Upper lobe of right lung (tissue), 1 donor: ENCODE measurements around the gene RNASE3. TPM values are rescaled to one million over a fixed set of nuclear protein-coding genes. Genes with fewer than 3 reads are reported as not detected.
A peak's percentile ranks its signal among the peaks of the same experiment; 100 is the strongest.
"Not testable (repeated sequence)": the region's sequence is repeated elsewhere in the genome, so short reads cannot be mapped to it uniquely, and the experiment has no call there.

Source experiments
- ATAC-seq: fragments of 200-7000 bp; cut with Tn5 transposase; one replicate; pipeline ENCODE4 v1.9.1; 2020; ENCODE audit warnings: mild to moderate bottlenecking, moderate library complexity
- DNase-seq: peaks from one replicate; pipeline ENCODE4 v3.0.0-alpha.2; 2020
- H3K27ac ChIP-seq: fragments of 200-600 bp; one replicate; pipeline ENCODE4 v1.8.0; 2022
- H3K27me3 ChIP-seq: fragments of 200-600 bp; one replicate; pipeline ENCODE4 v1.8.0; 2022; ENCODE audit warnings: mild to moderate bottlenecking
- H3K36me3 ChIP-seq: fragments of 200-600 bp; one replicate; pipeline ENCODE4 v1.8.0; 2022
- H3K4me1 ChIP-seq: fragments of 200-600 bp; one replicate; pipeline ENCODE4 v1.8.0; 2022
- H3K4me3 ChIP-seq: fragments of 200-600 bp; one replicate; pipeline ENCODE4 v1.8.0; 2022; ENCODE audit warnings: mild to moderate bottlenecking
- H3K9me3 ChIP-seq: fragments of 200-600 bp; one replicate; pipeline ENCODE4 v1.8.0; 2022
- intact Hi-C: fragments of 100-400 bp; cut with DNase I; formaldehyde crosslinking; loops from one replicate; pipeline ENCODE4 v1.11.0; 2022
- total RNA-seq: library from RNA; stranded (reverse); fragmentation: NEBNext Ultra II Directional; extraction: Animal tissue kit (Norgen Biotek cat#: 25700); gene quantifications from one replicate; pipeline ENCODE4 v1.2.1, GENCODE V29; 2021
- TF ChIP-seq, protein P1 (sequence below): fragments of 200-600 bp; IDR thresholded peaks from one replicate; pipeline ENCODE4 v1.8.0; 2022; ENCODE audit warnings: antibody characterized with exemption
- donor health status: DM: no; HTN: yes; CAD: no; lungs with severe emphysema.

The RNASE3 gene
- total RNA-seq, 1 donor from 2014 or later: not detected

DNA sequence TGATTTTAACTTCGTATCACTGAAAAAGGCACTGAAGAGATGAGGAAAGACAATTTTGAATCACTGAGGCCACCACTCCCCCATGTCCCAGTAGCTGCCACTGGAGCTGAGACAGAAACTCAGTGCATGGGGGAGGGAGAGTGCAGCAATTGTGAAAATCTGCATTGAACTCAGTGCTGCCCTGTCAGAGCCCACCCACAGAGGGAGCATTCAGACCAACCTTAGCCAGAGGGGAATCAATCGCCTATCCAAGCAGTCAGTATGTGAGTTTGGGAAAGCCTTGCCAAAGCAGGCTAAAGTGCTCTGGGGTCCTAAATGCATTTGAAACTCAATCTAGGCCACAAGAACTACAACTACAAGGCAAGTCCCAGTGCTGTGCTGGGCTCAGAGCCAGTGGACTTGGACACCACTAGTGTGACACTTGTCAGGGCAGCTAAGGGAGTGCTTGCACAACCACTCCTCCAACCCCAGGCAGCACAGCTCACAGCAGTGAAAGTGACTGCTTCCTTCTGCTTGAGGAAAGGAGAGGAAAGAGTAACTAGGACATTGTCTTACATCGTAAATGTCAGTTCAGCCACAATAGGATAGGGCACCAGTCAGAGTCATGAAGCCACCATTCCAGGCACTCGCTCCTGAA is 13.3 kb downstream of the RNASE3 start:
- ATAC-seq (peak; percentile 62), DNase-seq (no peak)
- intact Hi-C loops: no loop called here
- no peak overlapping the region for H3K27ac ChIP-seq
- no peaks in the 10 kb centered on the region for H3K4me1 ChIP-seq
- TF ChIP-seq, protein P1, sequence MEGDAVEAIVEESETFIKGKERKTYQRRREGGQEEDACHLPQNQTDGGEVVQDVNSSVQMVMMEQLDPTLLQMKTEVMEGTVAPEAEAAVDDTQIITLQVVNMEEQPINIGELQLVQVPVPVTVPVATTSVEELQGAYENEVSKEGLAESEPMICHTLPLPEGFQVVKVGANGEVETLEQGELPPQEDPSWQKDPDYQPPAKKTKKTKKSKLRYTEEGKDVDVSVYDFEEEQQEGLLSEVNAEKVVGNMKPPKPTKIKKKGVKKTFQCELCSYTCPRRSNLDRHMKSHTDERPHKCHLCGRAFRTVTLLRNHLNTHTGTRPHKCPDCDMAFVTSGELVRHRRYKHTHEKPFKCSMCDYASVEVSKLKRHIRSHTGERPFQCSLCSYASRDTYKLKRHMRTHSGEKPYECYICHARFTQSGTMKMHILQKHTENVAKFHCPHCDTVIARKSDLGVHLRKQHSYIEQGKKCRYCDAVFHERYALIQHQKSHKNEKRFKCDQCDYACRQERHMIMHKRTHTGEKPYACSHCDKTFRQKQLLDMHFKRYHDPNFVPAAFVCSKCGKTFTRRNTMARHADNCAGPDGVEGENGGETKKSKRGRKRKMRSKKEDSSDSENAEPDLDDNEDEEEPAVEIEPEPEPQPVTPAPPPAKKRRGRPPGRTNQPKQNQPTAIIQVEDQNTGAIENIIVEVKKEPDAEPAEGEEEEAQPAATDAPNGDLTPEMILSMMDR: no peak
- H3K4me3 ChIP-seq: no peak overlapping the region
- H3K27me3 ChIP-seq: no peaks in the 10 kb centered on the region
- no peaks in the 10 kb centered on the region for H3K9me3 ChIP-seq
- H3K36me3 ChIP-seq: no peaks in the 10 kb centered on the region

DNA sequence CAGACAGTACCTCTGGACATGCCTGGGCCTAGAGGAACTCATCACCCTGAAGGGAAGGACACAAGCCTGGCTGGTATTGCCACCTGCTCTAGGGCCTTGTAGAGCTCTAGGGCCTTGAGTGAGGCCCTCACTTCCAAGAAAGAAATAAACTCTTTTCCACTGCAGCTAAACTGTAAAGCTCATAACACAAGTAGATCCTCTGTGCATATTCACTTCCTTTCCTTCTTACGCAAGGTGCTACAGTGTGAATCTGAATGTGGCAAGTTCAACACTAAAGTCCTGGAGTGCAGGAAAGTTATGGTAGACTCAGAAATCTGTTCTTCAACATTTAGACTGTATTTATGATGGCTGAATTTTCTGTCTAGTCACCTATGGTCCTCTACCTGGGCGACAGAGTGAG is 14.5 kb downstream of the RNASE3 start:
- ATAC-seq (peak; percentile 19), DNase-seq (no peak)
- Histone ChIP-seq H3K4me3 (no peak overlapping the region), H3K27me3 (no peaks in the 10 kb centered on the region), H3K27ac (no peak overlapping the region), H3K36me3 (no peaks in the 10 kb centered on the region), H3K4me1 (no peaks in the 10 kb centered on the region), H3K9me3 (no peaks in the 10 kb centered on the region)
- intact Hi-C loops: no loop called here
- TF ChIP-seq, protein P1: no peak

DNA sequence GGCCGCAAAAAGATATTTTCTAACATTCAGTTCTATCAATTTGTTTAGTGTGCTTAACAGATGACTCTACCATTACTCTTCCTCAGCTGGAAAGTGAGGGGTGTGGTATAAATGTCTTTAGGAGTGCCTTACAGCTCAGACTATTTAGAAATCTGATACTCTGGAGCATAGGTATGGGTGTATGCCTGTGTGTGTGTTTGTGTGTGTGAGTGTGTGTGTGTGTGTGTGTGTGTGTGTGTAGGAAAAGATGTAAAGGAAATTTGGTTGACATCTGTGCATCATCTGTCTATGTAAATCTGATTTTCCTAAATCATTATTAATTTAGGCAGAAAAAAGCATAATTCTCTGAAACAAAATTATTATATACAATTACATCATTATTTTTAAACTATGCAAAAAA is 16.0 kb downstream of the RNASE3 start:
- TF ChIP-seq, protein P1: no peak
- Histone ChIP-seq H3K9me3 (no peaks in the 10 kb centered on the region), H3K4me1 (no peaks in the 10 kb centered on the region), H3K36me3 (no peaks in the 10 kb centered on the region), H3K27ac (no peak overlapping the region), H3K4me3 (no peak overlapping the region), H3K27me3 (no peaks in the 10 kb centered on the region)
- ATAC-seq (no peak), DNase-seq (no peak)
- intact Hi-C loops: no loop called here

DNA sequence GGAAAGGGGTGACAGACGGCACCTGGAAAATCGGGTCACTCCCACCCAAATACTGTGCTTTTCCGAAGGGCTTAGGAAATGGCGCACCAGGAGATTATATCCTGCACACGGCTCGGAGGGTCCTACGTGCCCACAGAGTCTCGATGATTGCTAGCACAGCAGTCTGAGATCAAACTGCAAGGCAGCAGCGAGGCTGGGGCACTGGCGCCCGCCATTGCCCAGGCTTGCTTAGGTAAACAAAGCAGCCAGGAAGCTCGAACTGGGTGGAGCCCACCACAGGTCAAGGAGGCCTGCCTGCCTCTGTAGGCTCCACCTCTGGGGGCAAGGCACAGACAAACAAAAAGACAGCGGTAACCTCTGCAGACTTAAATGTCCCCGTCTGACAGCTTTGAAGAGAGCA is 19.6 kb downstream of the RNASE3 start:
- DNase-seq: not testable (repeated sequence)

DNA sequence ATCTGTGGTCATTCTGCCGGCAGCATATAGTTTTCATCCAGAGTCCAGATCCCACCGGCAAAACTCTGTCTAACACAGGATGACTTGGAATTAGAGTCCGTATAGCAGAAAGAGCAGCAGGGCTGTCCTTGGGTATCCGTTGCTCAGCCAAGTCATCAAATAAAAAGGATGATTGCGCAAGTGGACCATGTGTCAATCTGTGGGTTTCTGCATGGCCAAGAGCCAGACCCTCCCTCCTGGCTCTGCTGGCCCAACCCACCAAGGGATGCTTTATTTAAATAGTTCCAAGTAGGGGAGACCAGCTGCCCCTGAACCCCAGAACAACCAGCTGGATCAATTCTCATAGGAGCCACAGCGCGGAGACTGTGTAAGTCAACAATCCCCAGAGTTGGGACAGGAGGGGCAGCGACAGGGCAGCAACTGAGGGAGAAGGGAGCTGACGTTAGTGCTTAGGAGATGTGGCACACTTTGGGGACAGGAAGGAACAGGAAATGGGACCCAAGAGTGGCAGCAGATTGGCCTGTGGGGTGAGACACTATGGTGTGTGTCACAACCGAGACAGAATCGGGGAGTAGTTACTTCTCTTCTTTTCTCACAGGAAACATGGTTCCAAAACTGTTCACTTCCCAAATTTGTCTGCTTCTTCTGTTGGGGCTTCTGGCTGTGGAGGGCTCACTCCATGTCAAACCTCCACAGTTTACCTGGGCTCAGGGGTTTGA is 28.0 kb downstream of the RNASE3 start:
- intact Hi-C loops, H3K27ac ChIP-seq, DNase-seq, H3K27me3 ChIP-seq, H3K4me1 ChIP-seq, H3K36me3 ChIP-seq, H3K4me3 ChIP-seq, H3K9me3 ChIP-seq: not testable (repeated sequence)
- ATAC-seq: peak; percentile 65

More for the DNA sequence above, 19.6 kb downstream of the RNASE3 start:
- H3K36me3 ChIP-seq, H3K27me3 ChIP-seq, intact Hi-C loops, H3K4me1 ChIP-seq, H3K27ac ChIP-seq, H3K4me3 ChIP-seq, H3K9me3 ChIP-seq, ATAC-seq: not testable (repeated sequence)

DNA sequence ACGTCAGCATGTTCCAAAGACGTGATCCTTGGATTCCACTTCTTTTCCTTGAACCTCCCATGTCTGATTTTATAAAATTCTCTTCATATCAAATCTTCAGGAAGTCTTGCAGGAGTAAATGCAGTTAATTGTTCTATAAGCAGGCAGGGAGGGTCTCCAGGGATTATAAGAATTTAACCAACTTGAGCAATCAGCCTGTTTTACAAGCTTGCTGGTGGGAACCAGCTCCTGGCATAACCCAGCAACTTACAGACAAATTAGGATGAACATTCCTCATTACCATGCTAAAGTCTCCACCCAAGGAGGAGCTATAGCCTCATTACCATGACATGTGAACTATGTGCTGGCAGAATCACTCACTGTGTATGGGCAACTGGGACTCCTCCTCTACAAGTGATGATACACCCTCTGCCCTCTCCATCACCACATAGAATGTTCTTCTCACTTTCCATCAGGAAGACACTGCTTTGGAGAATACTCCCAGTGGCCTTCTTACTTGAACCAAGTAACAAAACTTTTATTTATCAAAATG is 32.6 kb downstream of the RNASE3 start:
- H3K9me3 ChIP-seq, H3K4me3 ChIP-seq, DNase-seq, H3K4me1 ChIP-seq, ATAC-seq, H3K27me3 ChIP-seq, intact Hi-C loops, H3K36me3 ChIP-seq, H3K27ac ChIP-seq: not testable (repeated sequence)

DNA sequence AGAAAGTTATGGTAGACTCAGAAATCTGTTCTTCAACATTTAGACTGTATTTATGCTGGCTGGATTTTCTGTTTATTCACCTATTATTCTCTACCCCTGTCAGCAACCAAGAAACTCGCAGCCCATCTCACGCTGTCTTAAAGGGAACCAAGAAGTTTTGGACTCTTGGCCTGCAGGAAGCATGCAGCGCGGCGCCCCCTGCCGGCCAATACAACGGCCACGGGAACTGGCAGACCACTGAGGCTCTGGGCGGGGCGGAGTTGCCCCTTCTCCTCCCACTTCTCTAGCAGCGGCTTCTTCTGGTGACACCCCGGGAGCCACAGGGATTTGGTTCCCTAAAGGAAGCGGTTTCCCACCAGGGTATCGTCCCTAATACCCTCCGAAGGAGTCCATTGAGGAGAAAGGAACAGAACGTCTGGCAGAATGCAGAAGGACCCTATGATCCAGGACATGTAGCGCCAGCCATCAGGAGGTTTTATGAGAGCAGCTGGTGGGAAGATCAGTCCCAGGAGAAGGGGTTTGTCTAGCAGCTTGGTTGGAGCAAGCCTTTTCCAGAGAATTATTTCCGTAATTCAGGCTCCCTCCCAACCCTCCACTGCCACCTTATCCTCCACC is 43.1 kb downstream of the RNASE3 start:
- Histone ChIP-seq H3K4me3 (no peak overlapping the region), H3K4me1 (no peaks in the 10 kb centered on the region), H3K36me3 (no peaks in the 10 kb centered on the region), H3K27me3 (peaks cover 5% of the 10 kb centered on the region), H3K27ac (no peak overlapping the region), H3K9me3 (no peaks in the 10 kb centered on the region)
- peak; percentile 74 for ATAC-seq
- intact Hi-C loops: no loop called here
- DNase-seq: peak; percentile 70
- TF ChIP-seq, protein P1: peak; percentile 51
